UCSD-AML1 (cell line): ENCODE results near the gene TMEM88.
A peak's percentile ranks its signal among the peaks of the same experiment; 100 is the strongest.

ENCODE experiments used
- DNase-seq: peaks from one replicate; lab custom pipeline; 2025; ENCODE audit not compliant: unreplicated experiment; lab: John Stamatoyannopoulos, UW

The TMEM88 gene

GRCh38 chr17:7884581-7885366, 29.9 kb downstream of the TMEM88 start:
- DNase-seq, result no peak

GRCh38 chr17:7885367-7886226, 30.7 kb downstream of the TMEM88 start:
- peak; percentile 72 for DNase-seq

DNA sequence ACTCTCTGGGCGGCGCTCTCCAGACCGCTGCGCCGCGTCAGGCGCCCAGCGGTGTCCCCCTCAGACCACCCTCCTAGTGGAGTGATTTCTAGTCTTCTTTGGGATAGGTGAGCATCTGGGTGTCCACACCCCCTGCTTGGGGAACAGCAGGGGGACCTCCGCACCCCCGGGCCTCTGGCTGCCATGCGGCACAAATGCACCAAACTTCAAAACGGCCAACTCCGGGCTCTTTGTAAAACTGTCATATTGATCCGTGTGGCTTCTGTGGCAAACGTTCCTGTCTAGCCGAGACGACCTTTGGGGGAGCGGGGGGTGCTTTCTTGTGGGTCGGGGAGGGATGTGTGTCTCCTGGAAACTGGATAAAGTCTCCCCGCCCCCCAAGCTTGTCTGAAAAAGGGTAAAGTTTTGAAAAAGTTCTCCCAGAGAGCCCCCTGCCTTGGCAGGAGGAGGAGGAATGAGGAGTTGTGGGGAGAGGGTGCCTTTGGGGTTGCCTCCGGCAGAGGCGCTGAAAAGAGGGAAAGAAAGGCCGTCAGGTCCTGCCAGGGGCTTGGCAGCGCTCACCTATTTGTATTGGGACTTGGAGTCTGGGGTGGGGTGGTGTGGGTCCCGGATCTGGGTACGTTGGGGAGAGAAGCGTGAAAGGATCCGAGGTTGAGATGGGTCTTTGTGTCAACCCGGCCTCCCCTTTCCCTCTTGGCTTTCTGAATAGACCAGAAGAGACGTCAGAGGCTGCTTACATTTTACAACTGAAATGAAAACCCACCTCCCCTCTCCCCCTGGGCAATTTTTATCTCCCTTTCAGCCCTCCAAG, 31.6 kb downstream of the TMEM88 start:
- DNase-seq, result peak; percentile 72

DNA sequence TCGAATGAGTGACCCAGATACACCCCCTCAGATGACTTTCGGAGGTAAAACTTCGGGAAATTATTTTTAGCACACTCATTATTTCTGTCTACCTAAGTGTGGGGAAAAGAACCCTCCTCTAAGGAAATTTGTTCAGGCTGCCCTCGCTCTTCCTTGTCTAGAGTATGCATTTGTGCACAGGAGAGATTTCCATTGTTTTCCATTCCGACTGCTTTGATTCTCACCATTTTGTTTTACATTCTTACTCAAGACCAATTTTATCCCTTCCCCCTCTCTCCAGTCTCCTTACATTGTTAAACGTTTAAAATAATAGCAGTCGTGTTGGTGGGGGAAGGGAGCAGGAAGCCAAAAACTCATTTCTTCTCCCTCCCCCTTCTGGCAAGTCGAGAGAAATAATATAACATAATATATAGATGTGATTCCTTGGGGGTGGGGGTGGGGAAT, 32.2 kb downstream of the TMEM88 start:
- DNase-seq, result no peak

DNA sequence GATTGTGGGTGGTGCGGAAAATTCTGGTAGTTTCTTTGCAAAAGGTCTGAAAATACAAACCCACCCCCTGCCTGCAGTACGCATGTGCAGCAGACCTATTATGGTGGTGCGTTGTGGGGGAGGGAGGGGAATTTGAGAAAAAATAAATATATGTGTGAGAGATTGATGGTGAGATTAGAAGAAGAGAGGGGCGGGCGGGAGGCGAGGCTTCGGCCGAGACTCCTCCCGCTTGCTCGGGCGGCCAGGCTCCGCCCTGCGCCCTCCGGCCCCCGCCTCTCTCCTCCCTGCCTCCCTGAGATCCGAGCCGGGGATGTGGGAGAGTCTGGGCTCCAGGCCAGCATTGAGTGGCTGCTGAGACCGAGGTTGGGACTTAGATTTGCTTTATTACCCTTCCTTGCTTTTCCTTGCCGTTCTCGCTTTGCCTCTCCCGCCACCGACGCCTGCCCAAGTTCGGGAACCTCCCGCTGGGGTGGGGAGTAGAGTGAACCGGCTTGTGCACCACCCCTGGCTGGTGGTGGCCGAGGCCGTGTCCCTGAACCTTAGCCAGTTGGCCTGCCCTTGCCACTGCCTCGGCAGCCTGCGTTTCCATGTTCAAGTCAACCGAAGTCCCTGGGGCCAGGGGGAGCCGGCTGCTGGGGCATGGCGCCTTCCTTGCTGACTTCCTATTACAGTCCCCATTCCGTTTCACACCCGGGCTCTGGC, 32.8 kb downstream of the TMEM88 start:
- peak; percentile 92 for DNase-seq

GRCh38 chr17:7888184-7888920, 33.5 kb downstream of the TMEM88 start, which contains the start of gene CHD3:
Gene CHD3, plus strand, starts transcription at chr17:7888789. Its CDS starts 212 bp downstream, at chr17:7889001.
- no peak for DNase-seq

GRCh38 chr17:7889166-7889955, 34.5 kb downstream of the TMEM88 start:
- DNase-seq, result peak; percentile 78

DNA sequence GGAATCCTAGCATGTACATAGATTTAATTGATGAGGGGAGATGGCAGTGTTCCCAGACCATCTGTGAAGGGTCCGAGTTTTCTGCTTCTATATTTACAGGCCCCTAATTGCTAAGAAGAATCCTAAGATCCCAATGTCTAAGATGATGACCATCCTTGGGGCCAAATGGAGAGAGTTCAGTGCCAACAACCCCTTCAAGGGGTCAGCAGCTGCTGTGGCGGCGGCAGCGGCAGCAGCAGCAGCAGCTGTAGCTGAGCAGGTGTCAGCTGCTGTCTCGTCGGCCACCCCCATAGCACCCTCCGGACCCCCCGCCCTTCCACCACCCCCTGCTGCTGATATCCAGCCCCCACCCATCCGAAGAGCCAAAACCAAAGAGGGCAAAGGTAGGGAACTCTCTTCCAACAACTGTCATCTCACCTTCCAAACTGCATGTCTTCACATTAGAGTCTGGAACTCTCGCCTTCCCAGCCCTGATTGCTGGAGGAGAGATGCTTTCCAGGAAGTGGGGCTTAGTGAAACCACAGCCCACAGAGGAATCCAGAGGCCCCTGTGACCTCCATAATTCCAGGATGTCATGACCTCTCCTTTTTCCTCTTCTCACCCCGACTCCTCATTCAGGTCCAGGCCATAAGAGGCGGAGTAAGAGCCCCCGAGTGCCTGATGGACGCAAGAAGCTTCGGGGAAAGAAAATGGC, 38.5 kb downstream of the TMEM88 start:
- no peak for DNase-seq

DNA sequence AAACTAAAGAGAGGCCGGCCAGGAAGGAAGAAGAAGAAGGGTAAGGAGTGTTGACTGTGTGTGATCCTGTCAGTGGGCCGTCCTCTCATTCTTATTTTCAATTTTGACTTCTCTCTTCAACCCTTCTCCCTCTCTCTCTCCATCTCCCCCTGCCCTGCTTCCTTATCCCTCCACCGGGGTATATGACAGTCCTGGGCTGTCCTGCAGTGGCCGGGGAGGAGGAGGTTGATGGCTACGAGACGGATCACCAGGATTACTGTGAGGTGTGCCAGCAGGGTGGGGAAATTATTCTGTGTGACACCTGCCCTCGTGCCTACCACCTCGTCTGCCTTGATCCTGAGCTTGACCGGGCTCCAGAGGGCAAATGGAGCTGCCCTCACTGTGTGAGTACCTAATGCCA, 39.4 kb downstream of the TMEM88 start:
- DNase-seq, result no peak

DNA sequence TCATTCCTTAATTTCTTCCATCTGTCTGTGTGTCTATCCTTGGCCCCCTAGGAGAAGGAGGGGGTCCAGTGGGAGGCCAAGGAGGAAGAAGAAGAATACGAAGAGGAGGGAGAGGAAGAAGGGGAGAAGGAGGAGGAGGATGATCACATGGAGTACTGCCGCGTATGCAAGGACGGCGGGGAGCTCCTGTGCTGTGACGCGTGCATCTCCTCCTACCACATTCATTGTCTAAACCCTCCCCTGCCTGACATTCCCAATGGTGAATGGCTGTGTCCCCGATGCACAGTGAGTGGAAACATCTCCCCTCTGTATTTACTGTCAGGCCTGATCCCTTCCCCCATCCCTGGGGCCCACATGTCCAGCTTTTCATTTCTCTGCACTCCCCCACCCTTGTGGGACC, 40.0 kb downstream of the TMEM88 start:
- DNase-seq, result no peak

DNA sequence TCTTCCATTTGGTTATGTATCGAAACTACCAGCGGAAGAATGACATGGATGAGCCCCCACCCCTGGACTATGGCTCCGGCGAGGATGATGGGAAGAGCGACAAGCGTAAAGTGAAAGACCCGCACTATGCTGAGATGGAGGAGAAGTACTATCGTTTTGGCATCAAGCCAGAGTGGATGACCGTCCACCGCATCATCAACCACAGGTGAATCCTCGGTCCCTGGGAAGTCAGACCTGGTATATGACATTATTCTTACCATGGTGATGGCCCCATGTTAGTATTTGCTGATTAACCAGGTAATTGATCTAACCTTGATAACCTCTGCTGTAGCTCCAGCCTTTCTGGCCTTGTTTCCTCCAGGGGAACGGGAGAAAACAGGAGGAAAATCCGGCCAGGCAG, 42.2 kb downstream of the TMEM88 start:
- DNase-seq, result no peak

DNA sequence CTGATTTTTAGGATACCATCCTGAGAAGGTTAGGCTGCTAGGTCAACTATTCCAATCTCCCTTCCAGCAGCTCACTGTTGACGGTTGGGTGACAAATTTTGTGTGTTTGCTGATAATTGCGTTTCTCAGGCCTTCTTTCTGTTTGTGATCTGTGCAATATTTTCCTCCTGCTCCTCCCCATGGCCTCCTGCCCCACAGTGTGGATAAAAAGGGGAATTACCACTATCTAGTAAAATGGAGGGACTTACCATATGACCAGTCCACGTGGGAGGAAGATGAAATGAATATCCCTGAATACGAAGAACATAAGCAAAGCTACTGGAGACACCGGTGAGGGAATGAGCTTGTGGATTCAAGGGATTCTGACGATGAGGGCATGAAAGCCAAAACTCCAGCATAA, 42.9 kb downstream of the TMEM88 start:
- no peak for DNase-seq

DNA sequence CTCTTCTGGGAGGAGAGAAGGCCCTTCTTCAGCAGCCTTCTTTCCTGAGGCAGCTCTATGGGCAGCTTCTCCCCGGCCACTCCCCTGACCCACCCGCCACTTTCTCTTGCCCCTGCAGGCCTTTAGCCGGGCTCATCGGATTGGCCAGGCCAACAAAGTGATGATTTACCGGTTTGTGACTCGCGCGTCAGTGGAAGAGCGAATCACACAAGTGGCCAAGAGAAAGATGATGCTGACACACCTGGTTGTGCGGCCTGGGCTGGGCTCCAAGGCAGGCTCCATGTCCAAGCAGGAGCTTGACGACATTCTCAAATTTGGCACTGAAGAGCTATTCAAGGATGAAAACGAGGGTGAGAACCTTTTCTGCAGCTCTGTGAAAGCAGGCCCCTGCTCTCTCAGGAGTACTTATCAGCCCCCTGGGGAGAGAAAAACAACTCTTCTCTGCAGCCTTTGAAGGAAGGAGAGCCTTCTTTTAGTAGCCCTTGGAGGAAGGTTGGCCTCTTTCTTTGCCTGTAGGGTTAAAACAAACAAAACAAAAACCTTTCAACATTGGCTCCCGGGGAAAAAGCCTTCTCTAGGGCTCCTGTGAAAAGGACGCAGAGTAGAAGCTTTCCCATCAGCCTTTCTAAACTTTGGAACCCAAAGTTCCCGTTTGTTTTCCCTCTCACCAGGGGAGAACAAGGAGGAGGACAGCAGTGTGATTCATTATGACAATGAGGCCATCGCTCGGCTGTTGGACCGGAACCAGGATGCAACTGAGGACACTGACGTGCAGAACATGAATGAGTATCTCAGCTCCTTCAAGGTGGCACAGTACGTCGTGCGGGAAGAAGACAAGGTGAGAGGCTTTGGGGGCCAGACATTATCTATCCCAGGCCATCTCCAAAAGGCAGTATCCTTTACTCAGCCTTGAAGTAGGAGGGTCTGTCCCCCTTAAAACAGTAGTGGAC, 48.6 kb downstream of the TMEM88 start:
- DNase-seq, result no peak
